ENCODE data around the gene MCCC2. TPM values are rescaled to one million over a fixed set of nuclear protein-coding genes. Genes with fewer than 3 reads are reported as not detected.

The MCCC2 gene
- total and polyA plus RNA-seq, 10 donors = 15.3 to 48.8 (median 31.6) TPM

DNA sequence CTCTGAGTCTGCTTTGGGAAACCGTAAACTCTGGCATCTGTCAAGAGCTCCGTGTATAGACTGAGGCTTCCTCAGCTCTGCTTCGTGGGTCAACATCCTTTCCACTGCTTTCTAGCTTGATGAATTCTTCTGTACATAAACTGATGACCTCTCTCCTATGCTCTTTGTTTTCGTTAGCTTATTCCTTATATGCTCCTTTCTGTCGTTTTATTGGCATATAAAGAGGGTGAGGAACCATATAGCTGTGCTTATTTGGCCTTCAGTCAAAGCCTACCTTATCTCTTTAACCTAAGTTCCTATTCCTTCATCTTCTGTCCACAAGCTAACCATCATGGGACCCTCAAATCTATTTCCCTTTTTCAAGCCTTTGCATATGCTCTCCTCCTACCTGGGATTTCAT lies 92.6 kb downstream of the MCCC2 start:
- WGBS, 5 donors = 67 to 81% (median 74%) methylated on average over 5 of the region's 5 CpGs
- TF ChIP-seq POLR2A (IDR thresholded peaks at IDR 0.05) (no peak), POLR2AphosphoS5 (IDR thresholded peaks at IDR 0.05) (no peak)
- TF ChIP-seq, protein P1, sequence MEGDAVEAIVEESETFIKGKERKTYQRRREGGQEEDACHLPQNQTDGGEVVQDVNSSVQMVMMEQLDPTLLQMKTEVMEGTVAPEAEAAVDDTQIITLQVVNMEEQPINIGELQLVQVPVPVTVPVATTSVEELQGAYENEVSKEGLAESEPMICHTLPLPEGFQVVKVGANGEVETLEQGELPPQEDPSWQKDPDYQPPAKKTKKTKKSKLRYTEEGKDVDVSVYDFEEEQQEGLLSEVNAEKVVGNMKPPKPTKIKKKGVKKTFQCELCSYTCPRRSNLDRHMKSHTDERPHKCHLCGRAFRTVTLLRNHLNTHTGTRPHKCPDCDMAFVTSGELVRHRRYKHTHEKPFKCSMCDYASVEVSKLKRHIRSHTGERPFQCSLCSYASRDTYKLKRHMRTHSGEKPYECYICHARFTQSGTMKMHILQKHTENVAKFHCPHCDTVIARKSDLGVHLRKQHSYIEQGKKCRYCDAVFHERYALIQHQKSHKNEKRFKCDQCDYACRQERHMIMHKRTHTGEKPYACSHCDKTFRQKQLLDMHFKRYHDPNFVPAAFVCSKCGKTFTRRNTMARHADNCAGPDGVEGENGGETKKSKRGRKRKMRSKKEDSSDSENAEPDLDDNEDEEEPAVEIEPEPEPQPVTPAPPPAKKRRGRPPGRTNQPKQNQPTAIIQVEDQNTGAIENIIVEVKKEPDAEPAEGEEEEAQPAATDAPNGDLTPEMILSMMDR (IDR thresholded peaks at IDR 0.05 in 8 of 11, conservative IDR thresholded peaks at IDR 0.05 in 3 of 11) = no peak

DNA sequence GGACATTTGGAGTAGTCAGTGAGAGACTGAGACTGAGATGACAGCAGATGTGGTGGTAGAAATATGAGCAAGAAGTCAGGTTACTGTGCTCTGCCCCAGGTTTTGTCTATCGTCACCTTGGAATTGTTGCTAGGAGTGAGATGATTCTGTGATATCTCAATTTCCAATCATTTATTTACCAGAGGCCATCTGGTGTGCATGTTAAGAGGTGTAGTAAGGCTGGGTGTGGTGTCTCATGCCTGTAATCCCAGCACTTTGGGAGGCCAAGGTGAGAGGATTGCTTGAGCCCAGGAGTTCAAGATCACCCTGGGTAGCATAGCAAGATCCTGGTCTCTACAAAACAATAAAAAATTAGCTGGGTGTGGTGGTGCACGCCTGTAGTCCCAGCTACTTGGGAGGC lies 93.4 kb downstream of the MCCC2 start:
- intact Hi-C loops (cut with DNase I; ENCODE audit: low total_unique reads) = no loop called here
- Histone ChIP-seq H3K27ac (no peak overlapping the region), H3K27me3 (replicated peaks in 1 of 7) (peaks cover 0 to 37% (median 0%) of the 10 kb centered on the region in 7 donors), H3K9me3 (peaks cover 0 to 21% (median 9%) of the 10 kb centered on the region in 8 donors), H3K36me3 (no peaks in the 10 kb centered on the region), H3K4me3 (no peak overlapping the region), H3K4me1 (no peaks in the 10 kb centered on the region)
- DNase-seq = no peak
- TF ChIP-seq, protein P1 (IDR thresholded peaks at IDR 0.05 in 8 of 11, conservative IDR thresholded peaks at IDR 0.05 in 3 of 11) = no peak
- TF ChIP-seq POLR2AphosphoS5 (IDR thresholded peaks at IDR 0.05) (no peak), POLR2A (IDR thresholded peaks at IDR 0.05) (no peak)
- 81 to 94% (median 87%) methylated on average over 2 of the region's 2 CpGs for WGBS, 5 donors

More for the DNA sequence above, 92.6 kb downstream of the MCCC2 start:
- Histone ChIP-seq H3K9me3 (peaks cover 0 to 13% (median 3%) of the 10 kb centered on the region in 8 donors), H3K27me3 (replicated peaks in 1 of 7) (peaks cover 0 to 37% (median 0%) of the 10 kb centered on the region in 7 donors), H3K4me3 (no peak overlapping the region), H3K36me3 (no peaks in the 10 kb centered on the region), H3K27ac (no peak overlapping the region), H3K4me1 (no peaks in the 10 kb centered on the region)
- intact Hi-C loops (cut with DNase I; ENCODE audit: low total_unique reads) = no loop called here
- DNase-seq = no peak

DNA sequence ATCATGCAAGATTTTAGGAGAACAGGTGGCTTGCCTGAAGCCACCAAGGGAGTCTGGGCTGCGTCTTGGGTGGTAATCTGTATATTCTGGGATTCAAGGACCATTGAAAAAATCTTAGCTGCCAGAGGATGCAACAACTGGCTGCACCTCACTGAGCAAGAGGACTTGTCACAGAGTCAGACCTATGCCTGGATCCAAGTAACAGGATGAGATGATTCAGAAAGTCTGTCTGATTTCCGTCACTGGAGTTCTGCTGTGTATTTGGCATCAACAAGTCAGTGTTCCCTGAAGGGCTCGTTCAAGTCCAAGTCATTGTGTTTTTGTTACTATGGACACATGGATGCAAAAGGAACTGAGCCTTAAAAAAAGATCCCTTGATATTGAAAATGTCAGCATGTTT lies 94.2 kb downstream of the MCCC2 start:
- Histone ChIP-seq H3K4me3 (no peak overlapping the region), H3K9me3 (peaks cover 0 to 28% (median 13%) of the 10 kb centered on the region in 8 donors), H3K36me3 (no peaks in the 10 kb centered on the region), H3K27me3 (replicated peaks in 1 of 7) (peaks cover 0 to 37% (median 0%) of the 10 kb centered on the region in 7 donors), H3K27ac (no peak overlapping the region), H3K4me1 (no peaks in the 10 kb centered on the region)
- no peak for TF ChIP-seq POLR2AphosphoS5 (IDR thresholded peaks at IDR 0.05)
- no peak for TF ChIP-seq POLR2A (IDR thresholded peaks at IDR 0.05)
- TF ChIP-seq, protein P1 (IDR thresholded peaks at IDR 0.05 in 8 of 11, conservative IDR thresholded peaks at IDR 0.05 in 3 of 11) = no peak
- intact Hi-C loops (cut with DNase I; ENCODE audit: low total_unique reads) = no loop called here
- no peak for DNase-seq
- 64 to 80% (median 69%) methylated on average over 3 of the region's 3 CpGs for WGBS, 5 donors

DNA sequence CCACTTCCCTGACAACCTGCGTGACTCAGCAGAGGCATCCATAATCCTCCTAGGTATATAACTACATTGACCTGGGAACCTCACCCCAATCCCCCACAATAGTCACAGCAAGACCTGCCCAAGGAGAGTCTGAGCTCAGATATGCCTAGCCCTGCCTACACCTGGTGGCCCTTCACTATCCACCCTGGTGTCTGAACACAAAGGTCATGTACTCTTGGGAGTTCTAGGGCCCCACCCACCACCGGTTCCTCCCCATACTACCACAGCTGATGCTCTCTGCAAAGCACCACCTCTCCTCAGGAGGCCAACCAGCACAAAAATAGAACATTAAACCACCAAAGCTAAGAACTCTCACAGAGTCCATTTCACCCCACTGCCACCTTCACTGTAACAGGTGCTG lies 97.2 kb downstream of the MCCC2 start:
- no peak overlapping the region for H3K27ac ChIP-seq
- H3K27me3 ChIP-seq (replicated peaks in 1 of 7) = peaks cover 0 to 28% (median 0%) of the 10 kb centered on the region in 7 donors
- H3K4me3 ChIP-seq = no peak overlapping the region
- no peak for TF ChIP-seq POLR2A (IDR thresholded peaks at IDR 0.05)
- TF ChIP-seq, protein P1 (IDR thresholded peaks at IDR 0.05 in 8 of 11, conservative IDR thresholded peaks at IDR 0.05 in 3 of 11) = no peak
- no peak for TF ChIP-seq POLR2AphosphoS5 (IDR thresholded peaks at IDR 0.05)
- intact Hi-C loops (cut with DNase I; ENCODE audit: low total_unique reads) = no loop called here
- H3K9me3 ChIP-seq = peaks cover 0 to 31% (median 15%) of the 10 kb centered on the region in 8 donors
- no peaks in the 10 kb centered on the region for H3K4me1 ChIP-seq
- H3K36me3 ChIP-seq = no peaks in the 10 kb centered on the region
- WGBS, 5 donors = 79 to 94% (median 94%) methylated on average over 2 of the region's 2 CpGs
- DNase-seq = no peak

All from spleen (tissue), 11 donors.